T-helper 2 cell (primary cell): ENCODE data around the gene RDH8.

Experiments
- DNase-seq, 5 experiments: peaks; one replicate each; pipeline versions ENCODE4 v3.0.0 to v3.0.0-alpha.2; 2012 to 2022

The RDH8 gene

DNA sequence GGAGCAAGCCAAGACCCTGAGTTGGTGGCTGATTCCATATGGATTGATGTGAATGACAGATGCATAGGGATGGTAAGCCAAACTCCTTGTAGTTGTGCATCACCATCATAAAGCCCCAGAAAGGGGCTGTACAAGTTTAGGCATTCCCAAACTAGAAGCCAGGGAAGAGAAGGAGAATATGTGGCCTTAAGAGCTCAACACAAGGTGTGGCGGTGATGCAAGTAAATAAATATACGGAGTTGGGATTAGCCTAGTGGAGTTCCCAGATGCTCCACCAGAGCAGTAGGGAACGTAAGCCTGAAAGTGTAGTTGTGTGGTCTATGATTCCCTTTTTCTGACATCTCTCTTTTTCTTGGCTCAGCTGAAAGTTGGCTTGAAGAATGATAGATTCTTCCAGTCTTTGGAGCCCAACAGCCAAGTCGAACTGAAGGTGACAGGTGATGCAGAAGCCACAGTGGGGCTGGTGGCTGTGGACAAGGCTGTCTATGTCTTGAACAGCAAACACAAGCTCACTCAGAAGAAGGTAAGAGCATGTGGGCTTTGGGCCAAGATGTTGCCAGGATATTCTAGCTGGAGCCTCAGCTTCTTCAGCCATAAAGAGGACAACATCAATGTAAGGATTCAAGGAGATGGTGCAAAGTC is 30.1 kb downstream of the RDH8 start:
- no peak for DNase-seq

DNA sequence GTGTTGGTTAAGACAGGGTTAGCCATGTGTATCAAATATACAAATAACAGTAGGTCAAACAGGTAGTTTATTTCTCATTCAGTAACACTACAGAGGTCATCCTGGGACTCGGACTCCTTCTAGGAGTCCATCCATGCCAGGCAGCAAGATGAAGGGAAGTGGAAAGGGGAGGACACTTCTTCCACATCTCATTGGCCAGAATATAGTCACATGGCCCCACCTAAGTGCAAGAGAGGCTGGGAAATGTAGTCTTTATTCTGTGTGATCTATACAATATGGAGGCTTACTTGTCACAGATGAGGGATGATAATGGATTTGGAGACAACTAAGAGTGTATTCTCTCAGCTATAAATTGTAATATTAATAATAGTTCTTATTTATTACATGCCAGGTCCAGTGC is 31.1 kb downstream of the RDH8 start:
- DNase-seq, result peak in 1 of 5 experiments; percentile 10

DNA sequence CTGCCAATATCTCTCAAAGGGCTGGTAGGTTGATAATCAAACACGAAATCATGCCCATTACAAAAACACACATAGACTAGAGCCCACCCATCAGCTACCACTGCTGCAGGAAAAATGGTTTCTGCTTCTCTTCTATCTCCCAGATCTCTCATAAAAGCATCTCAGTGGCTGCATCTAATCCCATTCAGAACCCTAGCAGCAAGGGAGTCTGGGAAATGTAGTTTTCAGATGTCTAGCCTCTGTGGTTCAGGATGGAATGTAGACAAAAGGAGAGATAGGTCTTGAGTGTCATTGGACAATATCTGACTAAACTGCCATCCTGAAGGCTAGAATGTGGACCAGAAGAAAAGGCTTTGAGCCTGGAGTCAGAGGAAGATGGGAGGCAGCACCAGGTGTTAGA is 32.1 kb downstream of the RDH8 start:
- DNase-seq, result no peak

DNA sequence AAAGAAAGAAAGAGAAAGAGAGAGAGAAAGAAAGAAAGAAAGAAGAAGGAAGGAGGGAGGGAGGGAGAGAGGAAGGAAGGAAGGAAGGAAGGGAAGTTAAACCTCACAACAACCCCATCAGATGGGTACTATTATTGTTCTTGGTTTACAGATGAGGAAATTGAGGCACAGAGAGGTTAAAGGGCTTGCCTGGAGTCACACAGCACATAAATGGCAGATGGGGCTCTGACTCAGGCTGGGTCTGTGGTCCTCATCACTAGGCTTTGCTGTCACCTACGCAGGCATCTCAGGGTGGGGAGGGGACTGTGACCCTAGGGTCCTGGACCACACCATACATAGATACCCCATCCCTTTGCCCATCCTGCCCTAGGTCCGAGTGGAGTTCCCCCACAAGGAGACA is 36.3 kb downstream of the RDH8 start:
- no peak for DNase-seq

DNA sequence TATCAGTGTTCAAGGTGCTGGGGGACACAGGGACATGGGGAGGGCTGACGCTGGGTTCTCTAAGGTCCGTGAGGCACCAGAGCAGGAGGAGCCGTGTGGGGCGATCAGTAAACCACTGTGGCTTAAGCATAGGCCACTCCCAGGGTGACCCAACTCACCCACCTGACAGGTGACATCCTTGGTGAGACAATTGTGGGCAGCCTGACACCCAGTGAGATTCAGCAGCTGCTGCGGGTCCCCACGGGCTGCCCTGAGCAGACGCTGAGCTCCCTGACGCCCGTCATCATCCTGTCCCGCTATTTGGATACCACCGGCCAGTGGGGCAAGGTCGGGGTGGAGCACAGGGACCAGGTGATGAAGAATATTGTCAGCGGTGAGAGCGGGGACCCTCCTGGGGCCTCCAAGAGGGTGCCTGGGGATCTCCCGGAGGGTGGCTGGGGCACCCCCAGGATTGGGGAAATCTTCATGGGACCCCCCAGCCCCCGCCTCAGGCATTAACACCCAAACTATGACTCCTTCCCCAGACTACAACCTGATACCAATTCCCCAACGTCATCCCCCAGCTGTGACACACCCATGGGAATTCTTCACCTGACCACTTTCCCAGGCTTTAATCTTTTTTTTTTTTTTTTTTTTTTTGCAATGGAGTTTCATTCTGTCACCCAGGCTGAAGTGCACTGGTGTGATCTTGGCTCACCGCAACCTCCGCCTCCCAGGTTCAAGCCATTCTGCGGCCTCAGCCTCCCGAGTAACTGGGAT is 39.5 kb downstream of the RDH8 start:
- no peak for DNase-seq

DNA sequence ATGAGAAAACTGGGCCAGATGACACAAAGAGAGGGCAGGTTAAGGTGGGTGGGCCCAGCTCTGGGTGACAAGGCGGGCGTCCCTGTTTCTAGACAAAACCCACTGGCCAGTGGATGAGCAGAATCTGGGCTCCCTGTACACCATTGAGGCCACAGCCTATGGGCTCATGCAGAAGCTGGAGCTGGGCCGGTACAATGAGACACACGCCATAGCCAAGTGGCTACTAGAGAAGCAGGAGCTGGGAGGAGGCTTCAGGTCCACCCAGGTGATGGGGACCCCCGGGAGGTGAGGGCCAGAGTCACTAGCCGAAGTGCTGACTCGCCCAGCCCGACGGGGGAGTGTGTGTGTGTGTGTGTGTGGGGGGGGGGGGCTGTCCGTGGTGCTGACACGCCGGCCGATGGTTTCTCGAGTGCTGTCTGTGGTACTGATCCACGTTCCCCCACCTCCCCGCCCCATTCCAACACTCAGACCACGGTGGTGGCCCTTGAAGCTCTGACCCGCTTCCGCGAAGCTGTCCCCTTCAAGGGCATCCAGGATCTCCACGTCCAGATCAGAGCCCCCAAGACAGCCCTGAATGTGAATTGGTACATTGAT is 48.5 kb downstream of the RDH8 start:
- no peak for DNase-seq

DNA sequence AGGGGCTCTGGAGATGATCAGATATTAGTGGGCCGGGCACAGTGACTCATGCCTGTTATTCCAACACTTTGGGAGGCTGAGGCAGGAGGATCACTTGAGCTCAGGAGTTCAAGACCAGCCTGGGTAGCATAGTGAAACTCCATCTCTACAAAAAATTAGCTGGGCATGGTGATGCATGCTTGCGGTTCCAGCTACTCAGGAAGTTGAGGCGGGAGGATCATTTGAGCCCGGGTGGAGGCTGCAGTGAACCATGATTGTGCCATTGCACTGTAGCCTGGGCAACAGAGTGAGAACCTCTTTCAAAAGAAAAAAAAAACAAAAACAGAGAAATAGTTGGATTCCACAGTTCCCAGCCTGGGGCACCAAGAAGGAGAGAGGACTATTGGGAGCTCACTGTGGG is 54.9 kb downstream of the RDH8 start:
- peak in 1 of 5 experiments; percentile 60 for DNase-seq

DNA sequence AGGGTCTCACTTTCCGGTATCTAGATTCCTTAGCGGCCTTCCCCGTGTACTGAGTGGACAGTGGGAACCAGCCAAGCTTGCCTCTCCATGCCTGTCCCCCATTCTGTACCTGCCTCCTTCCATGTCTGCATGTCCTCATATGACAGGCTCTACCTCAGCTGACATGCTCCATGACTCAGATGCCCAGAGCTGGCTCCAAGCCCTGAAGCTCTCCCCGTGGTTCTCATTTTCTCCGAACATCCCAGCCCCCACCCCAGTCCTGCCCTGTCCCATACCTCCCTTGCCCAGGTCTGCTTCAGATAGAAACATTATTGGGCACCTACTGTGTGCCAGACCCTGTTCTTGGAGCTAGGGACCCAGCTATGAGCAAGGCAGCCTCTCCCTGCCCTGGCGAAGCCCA is 55.8 kb downstream of the RDH8 start:
- no peak for DNase-seq

DNA sequence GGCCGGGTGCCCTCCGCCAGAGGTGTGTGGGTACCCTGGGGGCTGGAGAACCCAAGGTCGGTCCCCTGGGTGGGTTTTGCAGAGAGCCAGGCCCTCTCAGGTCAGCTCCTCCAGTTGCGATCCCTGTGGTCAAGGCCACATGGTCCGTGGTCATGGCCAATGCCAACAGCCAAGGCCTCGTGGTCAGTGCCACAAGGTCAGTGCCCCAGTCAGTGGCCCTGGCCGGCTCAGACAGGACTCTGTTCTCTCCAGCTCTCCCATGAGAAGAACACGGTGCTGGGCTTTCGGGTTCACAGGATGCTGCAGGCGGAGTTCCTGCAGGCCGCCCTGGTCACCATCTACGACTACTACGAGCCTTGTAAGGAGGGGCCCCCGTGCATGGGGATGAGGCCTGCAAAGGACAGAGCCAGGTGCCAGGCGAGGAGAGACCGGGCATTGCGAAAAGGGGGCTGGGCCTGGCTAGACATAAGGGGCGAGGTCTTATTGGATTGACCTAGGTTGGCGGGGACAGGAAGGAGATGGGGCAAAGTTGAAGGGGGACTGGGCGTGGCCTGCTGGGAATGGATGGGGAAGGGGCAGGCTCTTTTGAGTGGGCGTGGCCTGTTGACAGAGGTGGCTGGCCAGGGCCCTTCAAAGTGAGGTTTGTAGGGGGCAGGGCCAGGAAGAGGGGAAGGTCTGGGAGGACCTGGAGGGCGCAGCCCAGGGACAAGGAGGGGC is 57.6 kb downstream of the RDH8 start:
- DNase-seq, result no peak
